IPS-20b (cell line): ENCODE results near the gene DST.

Experiments
- H3K27ac ChIP-seq: one replicate; pipeline ENCODE4 v1.5.1; 2013; ENCODE audit warnings: low read length
- H3K27me3 ChIP-seq: 2 replicates; pipeline ENCODE4 v1.6.1; 2013; ENCODE audit warnings: mild to moderate bottlenecking, low read length, inconsistent platforms; ENCODE audit not compliant: insufficient read depth
- H3K36me3 ChIP-seq: 2 replicates; pipeline ENCODE4 v1.6.1; 2013; ENCODE audit warnings: low read depth, mild to moderate bottlenecking, inconsistent platforms, low read length, moderate library complexity; ENCODE audit not compliant: insufficient read depth
- H3K4me1 ChIP-seq: 2 replicates; pipeline ENCODE4 v1.6.1; 2013; ENCODE audit warnings: mild to moderate bottlenecking, control low read depth, inconsistent platforms, low read length, moderate library complexity; ENCODE audit not compliant: insufficient read depth
- H3K4me3 ChIP-seq: 2 replicates; pipeline ENCODE4 v1.5.1; 2013; ENCODE audit warnings: mild to moderate bottlenecking, low read length, inconsistent platforms
- H3K9ac ChIP-seq: 2 replicates; pipeline ENCODE4 v1.6.1; 2013; ENCODE audit warnings: low read depth, mild to moderate bottlenecking, inconsistent platforms, low read length, moderate library complexity
- H3K9me3 ChIP-seq: 2 replicates; pipeline ENCODE4 v1.6.1; 2013; ENCODE audit warnings: mild to moderate bottlenecking, low read depth, low read length, inconsistent platforms; ENCODE audit not compliant: insufficient read depth

The DST gene

DNA sequence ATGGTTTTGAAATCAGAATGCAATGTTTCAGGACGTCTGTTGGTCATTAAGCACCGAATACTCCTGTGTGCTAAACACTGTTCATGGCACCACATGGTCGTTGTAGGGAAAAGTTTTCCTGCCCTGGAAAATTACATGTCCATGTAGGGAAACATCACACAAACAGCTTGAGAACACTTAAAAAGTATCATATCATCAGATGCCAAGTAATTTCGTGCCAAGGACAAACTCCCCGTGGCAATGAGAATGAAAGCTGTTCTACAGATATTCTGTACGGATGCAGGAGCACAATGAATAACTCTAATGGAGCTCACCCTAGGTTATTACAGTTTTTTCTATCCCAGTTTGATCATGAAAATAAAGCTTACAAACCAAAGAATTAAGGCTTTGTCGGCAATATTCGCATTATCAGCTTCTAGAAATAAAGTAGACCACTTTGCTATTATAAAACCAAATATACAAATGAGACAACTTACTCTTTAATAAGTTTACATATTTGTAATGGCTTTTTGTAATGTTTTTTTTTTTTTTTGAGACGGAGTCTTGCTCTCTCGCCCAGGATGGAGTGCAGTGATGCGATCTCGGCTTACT is 4.6 kb upstream of the DST start:
- Histone ChIP-seq H3K27ac (no peak overlapping the region), H3K9ac (no peak overlapping the region), H3K4me1 (peaks cover 8% of the 10 kb centered on the region; the same call in 1 of the 2 replicates), H3K36me3 (peaks cover 49% of the 10 kb centered on the region), H3K9me3 (no peaks in the 10 kb centered on the region), H3K4me3 (no peak overlapping the region), H3K27me3 (no peaks in the 10 kb centered on the region)

DNA sequence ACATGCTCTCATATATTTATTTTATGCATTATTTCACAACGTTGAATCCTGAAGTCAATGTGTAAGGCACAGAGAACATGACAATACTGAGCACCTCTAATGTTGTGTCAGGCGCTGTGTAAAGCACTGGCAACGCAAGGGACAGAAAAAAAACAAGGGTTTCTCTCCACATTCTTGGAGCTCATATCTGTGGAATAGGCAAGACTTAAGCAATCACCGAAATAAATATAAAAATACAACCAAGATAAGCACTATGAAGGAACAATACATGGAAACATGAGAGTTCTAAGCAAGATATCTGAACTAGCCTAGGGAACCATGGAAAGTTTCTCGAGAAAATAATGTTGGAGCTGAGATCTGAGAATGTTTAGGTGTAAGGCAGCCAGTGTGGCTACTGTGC is 1.7 kb upstream of the DST start:
- H3K27me3 ChIP-seq, result no peaks in the 10 kb centered on the region
- no peak overlapping the region for H3K9ac ChIP-seq
- no peak overlapping the region for H3K4me3 ChIP-seq
- no peaks in the 10 kb centered on the region for H3K4me1 ChIP-seq
- no peak overlapping the region for H3K27ac ChIP-seq
- peaks cover 70% of the 10 kb centered on the region for H3K36me3 ChIP-seq
- no peaks in the 10 kb centered on the region for H3K9me3 ChIP-seq

DNA sequence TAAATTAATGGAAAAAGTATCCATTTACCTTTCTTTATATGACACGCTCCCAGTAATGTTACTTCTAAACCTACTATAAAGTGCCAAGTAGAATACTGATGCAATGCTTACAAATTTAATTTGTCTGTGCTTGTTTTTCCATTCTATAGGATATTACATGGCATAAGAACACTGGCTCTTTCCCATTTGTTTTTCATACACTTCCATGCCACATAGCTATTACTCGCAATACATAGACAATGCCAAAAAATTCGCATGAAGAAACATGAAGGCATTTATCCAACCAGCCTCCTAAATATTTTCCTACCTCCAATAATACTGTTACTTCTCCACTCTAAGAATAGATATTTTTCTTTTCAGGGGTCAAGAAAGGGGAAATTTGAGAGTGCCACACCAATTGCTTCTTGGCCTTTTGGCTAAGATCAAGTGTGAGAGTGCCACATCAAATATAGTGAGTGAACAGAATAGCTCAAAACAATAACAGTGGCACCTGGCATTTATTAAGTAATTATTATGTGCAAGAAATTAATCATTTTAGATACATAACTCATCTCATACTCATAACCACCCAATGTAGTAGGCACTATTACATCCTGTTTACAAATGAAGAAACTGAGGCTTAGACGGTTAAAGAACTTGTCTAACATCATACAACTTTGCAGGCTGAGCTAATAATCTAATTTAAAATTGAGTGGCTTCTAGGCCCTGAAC is 845 bp upstream of the DST start:
- H3K9me3 ChIP-seq, result no peaks in the 10 kb centered on the region
- no peak overlapping the region for H3K4me3 ChIP-seq
- peaks cover 73% of the 10 kb centered on the region for H3K36me3 ChIP-seq
- no peaks in the 10 kb centered on the region for H3K27me3 ChIP-seq
- H3K4me1 ChIP-seq, result no peaks in the 10 kb centered on the region
- no peak overlapping the region for H3K27ac ChIP-seq
- H3K9ac ChIP-seq, result no peak overlapping the region

DNA sequence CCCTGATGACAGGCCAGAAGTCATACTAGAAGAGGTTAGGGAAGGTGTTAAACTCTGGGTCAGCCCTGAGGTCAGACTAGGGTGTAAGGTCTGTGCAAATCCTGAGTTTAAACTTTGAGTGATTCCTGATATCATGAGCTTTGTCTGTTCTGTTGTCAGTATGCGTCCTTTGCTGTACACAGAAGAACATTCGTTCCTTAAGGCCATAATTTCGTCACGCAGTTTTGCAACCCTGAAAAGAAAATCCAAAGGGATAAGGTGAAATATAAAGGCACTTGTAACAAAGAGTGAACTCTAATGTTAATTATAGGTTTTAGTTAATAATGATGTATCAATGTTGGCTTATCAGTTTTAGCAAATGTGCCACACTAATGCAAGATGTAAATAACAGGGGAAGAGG is 2.3 kb downstream of the DST start:
- no peak overlapping the region for H3K9ac ChIP-seq
- no peaks in the 10 kb centered on the region for H3K4me1 ChIP-seq
- H3K27ac ChIP-seq, result no peak overlapping the region
- H3K4me3 ChIP-seq, result no peak overlapping the region
- peaks cover 65% of the 10 kb centered on the region for H3K36me3 ChIP-seq
- no peaks in the 10 kb centered on the region for H3K27me3 ChIP-seq
- H3K9me3 ChIP-seq, result no peaks in the 10 kb centered on the region

DNA sequence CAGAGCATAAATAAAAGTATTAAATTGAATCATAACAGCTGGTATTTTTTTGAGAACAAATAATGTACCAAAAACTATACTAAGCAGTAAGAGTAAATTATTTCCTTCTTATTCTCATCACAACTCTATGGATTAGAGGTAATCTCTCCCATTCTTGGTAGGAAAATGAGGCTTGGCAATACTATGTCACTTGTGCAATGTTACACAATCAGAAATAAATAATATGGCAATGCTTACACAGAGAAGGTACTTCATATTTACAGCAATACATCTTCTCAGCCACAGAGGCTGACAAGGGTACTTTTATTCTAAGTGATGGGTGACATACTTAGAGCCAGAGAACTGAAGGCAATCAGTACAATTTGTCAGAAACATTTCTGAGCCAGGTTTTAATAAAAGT is 3.9 kb downstream of the DST start:
- Histone ChIP-seq H3K36me3 (peaks cover 69% of the 10 kb centered on the region), H3K9me3 (no peaks in the 10 kb centered on the region), H3K4me1 (no peaks in the 10 kb centered on the region), H3K27me3 (no peaks in the 10 kb centered on the region), H3K27ac (no peak overlapping the region), H3K4me3 (no peak overlapping the region), H3K9ac (no peak overlapping the region)

DNA sequence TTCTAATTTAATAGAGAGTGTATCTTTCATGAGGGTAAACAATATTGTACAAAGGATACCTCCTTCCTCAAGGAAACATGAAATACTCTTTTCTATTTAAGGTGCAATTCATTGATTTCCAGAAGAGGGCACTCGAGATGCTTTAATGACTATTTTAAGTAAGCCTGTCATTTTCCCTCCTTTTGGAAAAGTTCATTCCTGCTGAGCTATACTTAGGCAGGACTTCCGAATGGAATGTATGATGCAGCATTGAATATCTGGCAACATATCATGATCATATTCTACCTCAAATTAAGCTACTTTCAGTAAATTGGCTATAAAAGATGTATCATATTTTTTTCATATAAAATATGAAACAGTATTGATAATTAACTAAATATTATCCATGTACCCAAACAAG is 5.0 kb downstream of the DST start:
- Histone ChIP-seq H3K9ac (no peak overlapping the region), H3K9me3 (no peaks in the 10 kb centered on the region), H3K27me3 (no peaks in the 10 kb centered on the region), H3K4me3 (no peak overlapping the region), H3K4me1 (no peaks in the 10 kb centered on the region), H3K27ac (no peak overlapping the region), H3K36me3 (peaks cover 71% of the 10 kb centered on the region)

DNA sequence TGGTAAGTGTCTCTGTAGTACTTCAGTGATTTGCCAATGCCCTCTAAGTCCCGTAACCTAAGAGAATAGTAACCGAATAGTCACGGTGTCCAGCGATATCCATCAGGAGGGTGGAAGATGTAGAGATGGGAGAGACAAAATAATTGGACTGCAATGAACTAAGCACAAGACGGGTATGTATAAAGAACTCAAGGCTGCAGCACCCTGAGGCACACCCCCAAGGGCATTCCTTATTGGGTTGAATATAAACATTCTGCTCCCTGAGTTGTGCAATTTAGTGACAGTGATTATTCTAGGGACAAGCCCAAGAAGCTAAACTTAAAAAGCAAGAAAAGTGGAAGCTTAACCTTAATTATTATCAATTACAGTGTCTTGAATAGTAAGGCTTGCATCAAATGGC is 14.6 kb downstream of the DST start:
- Histone ChIP-seq H3K27me3 (no peaks in the 10 kb centered on the region), H3K4me1 (no peaks in the 10 kb centered on the region), H3K36me3 (peaks cover 93% of the 10 kb centered on the region), H3K27ac (no peak overlapping the region), H3K4me3 (no peak overlapping the region), H3K9me3 (no peaks in the 10 kb centered on the region), H3K9ac (no peak overlapping the region)

DNA sequence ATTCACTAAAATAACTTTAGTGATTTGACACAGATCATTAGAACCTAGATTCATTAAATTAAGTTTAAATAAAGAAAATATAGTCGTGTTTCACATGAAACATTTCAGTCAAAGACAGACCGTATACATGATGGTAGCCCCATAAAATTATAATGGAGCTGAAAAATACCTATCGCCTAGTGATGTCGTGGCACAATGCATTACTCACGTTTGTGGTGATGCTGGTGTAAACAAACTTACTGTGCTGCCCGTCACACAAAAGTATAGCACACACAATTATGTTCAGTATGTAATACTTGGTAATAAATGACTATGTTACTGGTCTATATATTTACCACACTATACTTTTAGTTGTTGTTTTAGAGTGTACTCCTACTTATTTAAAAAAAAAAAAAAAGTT is 17.3 kb downstream of the DST start:
- H3K4me1 ChIP-seq, result no peaks in the 10 kb centered on the region
- no peak overlapping the region for H3K4me3 ChIP-seq
- no peak overlapping the region for H3K27ac ChIP-seq
- peaks cover 81% of the 10 kb centered on the region for H3K36me3 ChIP-seq
- H3K9me3 ChIP-seq, result no peaks in the 10 kb centered on the region
- H3K9ac ChIP-seq, result no peak overlapping the region
- H3K27me3 ChIP-seq, result no peaks in the 10 kb centered on the region

DNA sequence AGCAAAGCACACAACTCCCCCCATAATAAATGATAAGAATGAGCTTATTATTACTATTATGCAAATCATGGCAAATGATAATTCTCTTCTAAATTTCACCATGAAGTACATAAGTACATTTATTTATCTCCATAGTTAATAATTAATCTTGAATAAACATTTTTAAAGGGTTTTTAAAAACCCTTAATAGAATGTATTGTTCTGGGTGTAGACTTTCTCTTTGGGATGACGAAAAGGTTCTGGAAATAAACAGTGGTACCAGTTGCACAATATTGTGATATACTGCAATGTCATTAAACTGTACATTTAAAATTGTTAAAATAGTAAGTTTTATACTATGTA is 18.0 kb downstream of the DST start:
- H3K27ac ChIP-seq, result no peak overlapping the region
- peaks cover 81% of the 10 kb centered on the region for H3K36me3 ChIP-seq
- H3K9me3 ChIP-seq, result no peaks in the 10 kb centered on the region
- H3K27me3 ChIP-seq, result no peaks in the 10 kb centered on the region
- no peak overlapping the region for H3K9ac ChIP-seq
- no peaks in the 10 kb centered on the region for H3K4me1 ChIP-seq
- no peak overlapping the region for H3K4me3 ChIP-seq

DNA sequence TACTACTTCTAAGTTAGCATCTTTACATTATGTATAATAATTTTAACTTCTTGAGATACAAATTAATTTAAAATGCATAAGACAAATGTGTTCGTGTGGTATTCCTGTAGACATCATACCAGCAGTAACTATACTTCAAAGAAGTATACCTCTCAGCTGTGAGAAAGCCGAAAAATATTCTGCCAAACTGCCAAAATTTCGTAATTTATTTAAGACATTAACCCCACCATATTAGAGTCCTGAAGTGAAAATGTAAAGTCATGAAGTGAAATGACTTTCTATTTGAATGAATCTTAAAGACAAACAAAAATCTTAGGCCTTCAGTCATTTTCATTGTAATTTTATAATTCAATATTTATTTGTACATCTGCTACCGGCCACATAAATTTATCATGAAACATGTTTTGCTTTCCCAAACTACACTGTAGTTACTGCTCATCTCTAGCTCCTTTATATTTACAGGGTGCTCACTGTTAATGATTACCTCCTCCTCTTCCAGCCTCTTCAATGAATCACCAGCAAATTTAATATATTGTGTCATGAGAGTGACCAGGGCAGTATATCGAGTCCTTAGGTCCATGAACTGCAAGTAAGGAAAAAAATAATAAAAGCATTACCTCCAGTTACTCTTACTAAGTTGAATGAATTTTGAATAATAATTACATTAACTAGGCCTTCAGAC is 18.5 kb downstream of the DST start:
- H3K36me3 ChIP-seq, result peaks cover 82% of the 10 kb centered on the region
- no peaks in the 10 kb centered on the region for H3K4me1 ChIP-seq
- H3K9ac ChIP-seq, result no peak overlapping the region

DNA sequence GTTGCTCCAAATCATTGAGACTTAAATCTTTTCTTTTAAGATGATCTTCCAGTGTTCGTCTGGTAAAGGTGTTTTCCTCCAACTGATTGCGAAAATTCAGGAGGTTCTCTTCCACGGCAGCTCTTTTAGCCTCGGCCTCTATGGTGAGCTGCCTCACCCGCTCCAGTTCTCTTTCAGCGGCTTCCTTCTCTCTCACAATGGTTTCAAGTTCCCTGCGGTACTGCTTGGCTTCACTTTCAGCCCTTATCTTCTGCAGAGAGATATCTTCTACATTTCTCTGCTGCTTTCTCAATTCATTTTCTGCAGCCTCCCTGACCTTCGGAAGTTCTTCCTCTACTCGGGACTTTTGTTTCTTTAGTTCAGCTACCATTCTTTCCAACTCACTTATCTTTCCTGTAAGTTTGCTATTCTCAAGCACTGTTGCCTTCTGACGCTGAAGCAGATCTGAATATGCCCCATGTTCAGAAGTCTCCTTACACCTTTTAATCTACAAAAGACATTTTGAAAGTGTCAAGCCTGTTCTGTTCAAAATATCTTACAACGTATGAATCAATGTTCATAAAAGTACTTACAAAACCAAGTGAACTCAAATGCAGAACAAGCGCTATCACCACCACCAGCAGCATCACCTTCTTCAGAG is 22.3 kb downstream of the DST start:
- Histone ChIP-seq H3K9ac (no peak overlapping the region), H3K27ac (no peak overlapping the region), H3K9me3 (no peaks in the 10 kb centered on the region), H3K4me1 (no peaks in the 10 kb centered on the region), H3K27me3 (no peaks in the 10 kb centered on the region), H3K4me3 (no peak overlapping the region), H3K36me3 (peaks cover 82% of the 10 kb centered on the region)

More for the DNA sequence above, 18.5 kb downstream of the DST start:
- Histone ChIP-seq H3K27me3 (no peaks in the 10 kb centered on the region), H3K27ac (no peak overlapping the region), H3K9me3 (no peaks in the 10 kb centered on the region), H3K4me3 (no peak overlapping the region)

DNA sequence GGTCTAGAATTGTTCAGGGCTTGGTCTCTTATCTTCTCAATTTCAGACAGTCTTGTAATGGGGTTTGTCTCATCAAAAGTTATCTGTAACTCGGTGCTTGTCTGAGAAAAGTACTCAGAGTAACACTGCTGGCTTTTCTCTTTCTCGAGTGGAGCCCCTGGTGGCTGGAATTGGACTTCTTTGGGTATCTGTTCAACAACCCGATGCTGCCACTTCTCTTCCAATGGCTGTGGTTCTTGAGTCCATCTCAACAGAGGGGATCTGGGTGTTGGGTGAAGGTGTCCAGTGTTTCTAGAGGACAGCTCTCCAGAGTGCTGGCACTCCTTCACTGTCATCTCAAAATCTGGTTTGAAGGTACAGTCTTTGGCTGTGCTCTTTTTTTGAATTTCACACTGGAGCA is 24.6 kb downstream of the DST start:
- Histone ChIP-seq H3K4me1 (peaks cover 12% of the 10 kb centered on the region; the same call in 1 of the 2 replicates), H3K27me3 (no peaks in the 10 kb centered on the region), H3K9me3 (no peaks in the 10 kb centered on the region), H3K4me3 (no peak overlapping the region), H3K36me3 (peaks cover 69% of the 10 kb centered on the region), H3K27ac (no peak overlapping the region), H3K9ac (no peak overlapping the region)
